ENCODE measurements around the gene HAUS7. TPM values are rescaled to one million over a fixed set of nuclear protein-coding genes. Genes with fewer than 3 reads are reported as not detected.

HAUS7 gene
- total and polyA plus RNA-seq, 4 donors = 11.3 to 42.9 (median 28.0) TPM

- no peak for TF ChIP-seq CTCF (IDR thresholded peaks at IDR 0.05; ENCODE audit: control extremely low read depth, extremely low read depth)
- Histone ChIP-seq H3K9me3 (ENCODE audit: control insufficient read depth in 4 of 4, insufficient read depth in 3 of 4, low read length in 3 of 4) (no peaks in the 10 kb centered on the region), H3K27me3 (ENCODE audit: control insufficient read depth in 3 of 3, insufficient read depth in 3 of 3, low read length in 2 of 3) (no peaks in the 10 kb centered on the region), H3K4me3 (no peak overlapping the region), H3K9ac (ENCODE audit: insufficient read depth in 1 of 2, low read length in 2 of 2) (no peak overlapping the region), H3K36me3 (ENCODE audit: control insufficient read depth in 4 of 4, insufficient read depth in 4 of 4, low read length in 4 of 4) (no peaks in the 10 kb centered on the region), H3K27ac (ENCODE audit: low read depth in 1 of 2, low read length in 1 of 2) (peak overlapping the region in 1 of 2 donors; percentile 6), H3K4me1 (ENCODE audit: control insufficient read depth in 5 of 5, insufficient read depth in 5 of 5, low read length in 5 of 5) (peaks cover 0 to 5% (median 0%) of the 10 kb centered on the region in 5 donors)
- ATAC-seq (ENCODE audit: insufficient read depth, low FRiP score) (peak; percentile 15), DNase-seq (peak in 1 of 3 donors; percentile 26)
- WGBS, 2 donors = 27 to 52% methylated on average over 9 of the region's 9 CpGs
Observed at GRCh38 chrX:153414856-153415510, 55.4 kb downstream of the HAUS7 start.

GRCh38 chrX:153413731-153414130 lies 56.6 kb downstream of the HAUS7 start:
- no peaks in the 10 kb centered on the region for H3K9me3 ChIP-seq (ENCODE audit: control insufficient read depth in 4 of 4, insufficient read depth in 3 of 4, low read length in 3 of 4)
- H3K27me3 ChIP-seq (ENCODE audit: control insufficient read depth in 3 of 3, insufficient read depth in 3 of 3, low read length in 2 of 3) = no peaks in the 10 kb centered on the region
- WGBS, 2 donors = 84 to 88% methylated on average over 11 of the region's 11 CpGs
- H3K4me1 ChIP-seq (ENCODE audit: control insufficient read depth in 5 of 5, insufficient read depth in 5 of 5, low read length in 5 of 5) = peaks cover 0 to 5% (median 0%) of the 10 kb centered on the region in 5 donors
- no peak for DNase-seq
- TF ChIP-seq CTCF (IDR thresholded peaks at IDR 0.05; ENCODE audit: control extremely low read depth, extremely low read depth) = no peak
- H3K27ac ChIP-seq (ENCODE audit: low read depth in 1 of 2, low read length in 1 of 2) = no peak overlapping the region
- H3K9ac ChIP-seq (ENCODE audit: insufficient read depth in 1 of 2, low read length in 2 of 2) = no peak overlapping the region
- ATAC-seq (ENCODE audit: insufficient read depth, low FRiP score) = no peak
- H3K36me3 ChIP-seq (ENCODE audit: control insufficient read depth in 4 of 4, insufficient read depth in 4 of 4, low read length in 4 of 4) = no peaks in the 10 kb centered on the region
- H3K4me3 ChIP-seq = no peak overlapping the region

- Histone ChIP-seq H3K4me3 (no peak overlapping the region), H3K9ac (ENCODE audit: insufficient read depth in 1 of 2, low read length in 2 of 2) (no peak overlapping the region), H3K27ac (ENCODE audit: low read depth in 1 of 2, low read length in 1 of 2) (no peak overlapping the region), H3K9me3 (ENCODE audit: control insufficient read depth in 4 of 4, insufficient read depth in 3 of 4, low read length in 3 of 4) (no peaks in the 10 kb centered on the region), H3K4me1 (ENCODE audit: control insufficient read depth in 5 of 5, insufficient read depth in 5 of 5, low read length in 5 of 5) (peaks cover 0 to 5% (median 0%) of the 10 kb centered on the region in 5 donors), H3K36me3 (ENCODE audit: control insufficient read depth in 4 of 4, insufficient read depth in 4 of 4, low read length in 4 of 4) (no peaks in the 10 kb centered on the region), H3K27me3 (ENCODE audit: control insufficient read depth in 3 of 3, insufficient read depth in 3 of 3, low read length in 2 of 3) (no peaks in the 10 kb centered on the region)
- peak in 2 of 3 donors; percentile 60 to 65 for DNase-seq
- WGBS, 2 donors = 74 to 76% methylated on average over 19 to 23 of the region's 23 CpGs
- TF ChIP-seq CTCF (IDR thresholded peaks at IDR 0.05; ENCODE audit: control extremely low read depth, extremely low read depth) = no peak
- no peak for ATAC-seq (ENCODE audit: insufficient read depth, low FRiP score)
Observed at GRCh38 chrX:153412746-153413720, 57.3 kb downstream of the HAUS7 start.

All from lung (tissue), 12 donors.